SK-N-SH (cell line): Measurements from ENCODE around the gene ACACA. TPM values are rescaled to one million over a fixed set of nuclear protein-coding genes. Genes with fewer than 3 reads are reported as not detected.

Experiments
- CTCF ChIA-PET: fragments of 300-600, 350-600 bp; formaldehyde crosslinking; extraction: SDS; loops from one replicate; lab custom pipeline; 2021; lab: Yijun Ruan, JAX
- POLR2A ChIA-PET: fragments of 350-600 bp; sonication (Branson Sonifier 250); formaldehyde crosslinking; extraction: SDS; loops from one replicate; lab custom pipeline; 2020; ENCODE audit warnings: antibody characterized with exemption, inconsistent platforms; lab: Yijun Ruan, JAX
- DNase-seq: peaks from one replicate; pipeline ENCODE4 v3.0.0; 2012
- H2AFZ ChIP-seq: fragments of 200-600 bp; sonication (generic); 2 replicates; pipeline ENCODE4 v1.8.1; 2016; ENCODE audit warnings: antibody characterized with exemption, mild to moderate bottlenecking, low read depth
- H3F3A ChIP-seq: fragments of 200-600 bp; sonication (generic); replicated peaks from 2 replicates; pipeline ENCODE3; 2016; ENCODE audit warnings: antibody characterized with exemption, mild to moderate bottlenecking; ENCODE audit not compliant: insufficient read depth
- H3K27ac ChIP-seq, 2 experiments: fragments of 200-500 bp in 1 of 2; fragments of 200-600 bp in 1 of 2; sonication (Bioruptor generic) in 1 of 2; sonication (generic), shearing (Covaris generic) in 1 of 2; 2 replicates each; pipeline versions ENCODE4 v1.5.1 to v1.6.1; 2014 to 2016; ENCODE audit warnings: low read depth in 2 of 2, inconsistent platforms in 1 of 2, low read length in 1 of 2, mild to moderate bottlenecking in 1 of 2, mixed read lengths in 1 of 2
- H3K27me3 ChIP-seq: fragments of 200-600 bp; sonication (generic), shearing (Covaris generic); 2 replicates; pipeline ENCODE4 v1.6.1; 2016; ENCODE audit warnings: mixed run types; ENCODE audit not compliant: insufficient read depth
- H3K36me3 ChIP-seq, 2 experiments: fragments of 200-500 bp in 1 of 2; fragments of 200-600 bp in 1 of 2; sonication (Bioruptor generic) in 1 of 2; sonication (generic) in 1 of 2; replicated peaks in 1 of 2; 2 replicates each; pipeline versions ENCODE3 to v1.5.1; 2014 to 2016; ENCODE audit warnings: low read length in 1 of 2, mild to moderate bottlenecking in 1 of 2; ENCODE audit not compliant: insufficient read depth in 2 of 2, control insufficient read depth in 1 of 2
- H3K4me1 ChIP-seq, 2 experiments: fragments of 200-500 bp in 1 of 2; fragments of 200-600 bp in 1 of 2; sonication (Bioruptor generic) in 1 of 2; sonication (generic), shearing (Covaris generic) in 1 of 2; 2 replicates each; pipeline versions ENCODE4 v1.5.1 to v1.6.1; 2014 to 2016; ENCODE audit warnings: low read depth in 1 of 2, low read length in 1 of 2, mixed run types in 1 of 2; ENCODE audit not compliant: insufficient read depth in 2 of 2, control insufficient read depth in 1 of 2
- H3K4me2 ChIP-seq: fragments of 200-600 bp; sonication (generic), shearing (Covaris generic); 2 replicates; pipeline ENCODE4 v1.6.1; 2017; ENCODE audit warnings: mixed run types
- H3K4me3 ChIP-seq, 2 experiments: fragments of 200-500 bp in 1 of 2; fragments of 200-600 bp in 1 of 2; sonication (Bioruptor generic) in 1 of 2; sonication (generic), shearing (Covaris generic) in 1 of 2; 2 replicates each; pipeline versions ENCODE4 v1.5.1 to v1.8.1; 2014 to 2016; ENCODE audit warnings: low read depth in 2 of 2, inconsistent platforms in 1 of 2, low read length in 1 of 2, mild to moderate bottlenecking in 1 of 2, mixed read lengths in 1 of 2, moderate library complexity in 1 of 2
- H3K79me2 ChIP-seq: fragments of 200-600 bp; sonication (generic); 2 replicates; pipeline ENCODE4 v1.8.1; 2017; ENCODE audit warnings: mild to moderate bottlenecking; ENCODE audit not compliant: insufficient read depth
- H3K9ac ChIP-seq: fragments of 200-600 bp; sonication (generic); 2 replicates; pipeline ENCODE4 v1.6.1; 2017; ENCODE audit warnings: mixed run types
- H3K9me2 ChIP-seq: fragments of 200-600 bp; sonication (generic); 2 replicates; pipeline ENCODE4 v1.6.1; 2017; ENCODE audit warnings: mixed run types
- H3K9me3 ChIP-seq: fragments of 200-600 bp; sonication (generic); 2 replicates; pipeline ENCODE4 v1.6.1; 2017; ENCODE audit warnings: mixed run types, mild to moderate bottlenecking, moderate library complexity
- H4K20me1 ChIP-seq: fragments of 200-600 bp; sonication (generic); 2 replicates; pipeline ENCODE4 v1.6.1; 2017; ENCODE audit warnings: mild to moderate bottlenecking, mixed run types; ENCODE audit not compliant: insufficient read depth
- ELF1 ChIP-seq: IDR thresholded peaks from 2 replicates; pipeline ENCODE4 v1.4.0; 2012
- EP300 ChIP-seq, 2 experiments: IDR thresholded peaks; 2 replicates each; pipeline versions ENCODE4 v1.4.0 to v1.6.1; 2012; ENCODE audit warnings: borderline replicate concordance in 1 of 2, low read depth in 1 of 2, low read length in 1 of 2
- EZH2phosphoT487 ChIP-seq: fragments of 200-600 bp; sonication (generic); IDR thresholded peaks from 2 replicates; pipeline ENCODE4 v1.6.1; 2017; ENCODE audit warnings: low read depth, mixed run types, mild to moderate bottlenecking, antibody characterized with exemption, moderate library complexity, borderline replicate concordance
- FOSL2 ChIP-seq: IDR thresholded peaks from 2 replicates; pipeline ENCODE4 v1.4.0; 2012; ENCODE audit warnings: low read depth, mild to moderate bottlenecking, moderate library complexity, borderline replicate concordance
- GABPA ChIP-seq: IDR thresholded peaks from 2 replicates; pipeline ENCODE4 v1.4.0; 2012; ENCODE audit warnings: low read depth, mild to moderate bottlenecking
- GATA2 ChIP-seq: sonication (generic); formaldehyde crosslinking; IDR thresholded peaks from 2 replicates; pipeline ENCODE4 v1.5.0; 2020; ENCODE audit warnings: mild to moderate bottlenecking, missing genetic modification reagents
- JUND ChIP-seq: IDR thresholded peaks from 2 replicates; pipeline ENCODE4 v1.4.0; 2012
- MXI1 ChIP-seq: IDR thresholded peaks from 2 replicates; pipeline ENCODE4 v1.6.1; 2012; ENCODE audit warnings: mild to moderate bottlenecking, low read depth, low read length, improper control_type of control experiment
- NRF1 ChIP-seq: IDR thresholded peaks from 2 replicates; pipeline ENCODE4 v1.6.1; 2012; ENCODE audit warnings: low read depth, mild to moderate bottlenecking, low read length
- PBX3 ChIP-seq: IDR thresholded peaks from 2 replicates; pipeline ENCODE4; 2012
- POLR2AphosphoS5 ChIP-seq: IDR thresholded peaks from 2 replicates; pipeline ENCODE4 v1.6.1; 2012; ENCODE audit warnings: low read depth, low read length
- RAD21 ChIP-seq: IDR thresholded peaks from 2 replicates; pipeline ENCODE4 v1.6.1; 2012; ENCODE audit warnings: mild to moderate bottlenecking, low read length
- RCOR1 ChIP-seq: fragments of 150-350 bp; IDR thresholded peaks from 2 replicates; pipeline ENCODE4 v1.6.1; 2017; ENCODE audit warnings: antibody characterized with exemption, low read length
- REST ChIP-seq: IDR thresholded peaks from 2 replicates; pipeline ENCODE4 v1.6.1; 2012; ENCODE audit warnings: mild to moderate bottlenecking, low read depth, low read length, moderate library complexity
- RFX5 ChIP-seq: IDR thresholded peaks from 2 replicates; pipeline ENCODE4 v1.6.1; 2012; ENCODE audit warnings: mild to moderate bottlenecking, improper control_type of control experiment, low read length
- RXRA ChIP-seq: IDR thresholded peaks from 2 replicates; pipeline ENCODE4 v1.4.0; 2012; ENCODE audit warnings: low read depth, mild to moderate bottlenecking, borderline replicate concordance
- SMC3 ChIP-seq: IDR thresholded peaks from 2 replicates; pipeline ENCODE4 v1.6.1; 2012; ENCODE audit warnings: low read depth, low read length, improper control_type of control experiment
- TAF1 ChIP-seq: IDR thresholded peaks from 2 replicates; pipeline ENCODE4 v1.6.1; 2012; ENCODE audit warnings: low read depth, mild to moderate bottlenecking, low read length, moderate library complexity, borderline replicate concordance
- TCF12 ChIP-seq: IDR thresholded peaks from 2 replicates; pipeline ENCODE4 v1.4.0; 2012
- YY1 ChIP-seq: IDR thresholded peaks from 2 replicates; pipeline ENCODE4 v1.4.0; 2012; ENCODE audit warnings: low read depth, mild to moderate bottlenecking
- WGBS: methylation state at CpG from one replicate; pipeline ENCODE4 v1.1.6; 2017; ENCODE audit warnings: low lambda C conversion rate; 5-methylcytosine and 5-hydroxymethylcytosine counted together
- polyA plus RNA-seq, 3 experiments: library from polyadenylated mRNA; depleted of rRNA; stranded (reverse); fragments of >200 nt; gene quantifications; 2 replicates each; pipeline ENCODE4 v1.2.3, GENCODE V29; 2012
- TF ChIP-seq, protein P1 (sequence below): fragments of 200-600 bp; sonication (generic); IDR thresholded peaks from 2 replicates; pipeline ENCODE4 v1.6.1; 2017; ENCODE audit warnings: antibody characterized with exemption, mild to moderate bottlenecking, moderate library complexity
- TF ChIP-seq, protein P2 (sequence below): fragments of 150-350 bp; IDR thresholded peaks from 2 replicates; pipeline ENCODE4 v1.6.1; 2017; ENCODE audit warnings: antibody characterized with exemption, low read length, low read depth, borderline replicate concordance
- TF ChIP-seq, protein P3 (sequence below): fragments of 150-350 bp; IDR thresholded peaks from 2 replicates; pipeline ENCODE4 v1.6.1; 2016; ENCODE audit warnings: mild to moderate bottlenecking, low read depth, low read length
- TF ChIP-seq, protein P4 (sequence below): IDR thresholded peaks from 2 replicates; pipeline ENCODE4 v1.4.0; 2012; ENCODE audit warnings: low read depth, borderline replicate concordance

The ACACA gene
- polyA plus RNA-seq, 1 of the 3 experiments (the other 2 are of a cell fraction): 27.2 TPM

DNA sequence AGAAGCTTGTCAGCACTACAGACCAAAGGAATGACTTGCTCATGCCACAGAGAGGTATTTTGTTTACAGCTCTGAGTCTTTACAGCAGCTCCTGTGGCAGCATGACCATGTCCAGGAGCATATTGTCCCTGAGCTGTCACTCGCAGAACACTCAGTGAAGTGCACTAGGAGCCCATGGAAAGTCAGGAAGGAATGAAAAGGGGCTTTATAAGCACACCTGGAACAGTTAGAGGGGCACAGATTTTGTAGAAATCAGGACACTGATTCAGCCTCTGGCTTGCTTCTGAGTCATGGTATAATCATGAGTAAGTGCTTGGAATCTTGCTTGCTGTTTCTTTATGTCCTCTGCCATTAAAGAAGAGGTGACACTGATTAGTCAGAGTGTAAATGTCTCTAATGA lies 41.0 kb upstream of the ACACA start:
- Histone ChIP-seq H3K9ac (no peak overlapping the region), H3F3A (peaks cover 15% of the 10 kb centered on the region), H3K36me3 (peaks cover 12 to 26% of the 10 kb centered on the region in 2 experiments), H3K9me2 (no peaks in the 10 kb centered on the region), H3K79me2 (0 out of 2 replicates have a peak, but pooled peaks cover 9% of the 10 kb centered on the region), H3K4me2 (peak overlapping the region; percentile 31; the same call in 1 of the 2 replicates), H3K4me1 (peaks cover 0 to 18% of the 10 kb centered on the region in 2 experiments; a peak in 1 of 4 replicates), H3K27ac (peak overlapping the region in 1 of 2 experiments; percentile 56; a peak in 2 of 4 replicates), H3K4me3 (no peak overlapping the region), H2AFZ (no peak overlapping the region), H4K20me1 (no peaks in the 10 kb centered on the region; the same call in 1 of the 2 replicates), H3K27me3 (no peaks in the 10 kb centered on the region)
- POLR2A ChIA-PET: no interaction called here
- CTCF ChIA-PET: interaction anchor here (0.8 kb wide), 1 partner anchor 74 kb away, joined by 3 read pairs; no protein-coding TSS in a partner anchor
- WGBS: 80% methylated on average over 1 of the region's 1 CpG
- DNase-seq: no peak
- peak; percentile 64 for TF ChIP-seq JUND
- TF ChIP-seq YY1: no peak
- TF ChIP-seq TCF12: peak; percentile 51; the same call in 1 of the 2 replicates
- TF ChIP-seq ELF1: no peak
- no peak for TF ChIP-seq RAD21
- TF ChIP-seq, protein P1, sequence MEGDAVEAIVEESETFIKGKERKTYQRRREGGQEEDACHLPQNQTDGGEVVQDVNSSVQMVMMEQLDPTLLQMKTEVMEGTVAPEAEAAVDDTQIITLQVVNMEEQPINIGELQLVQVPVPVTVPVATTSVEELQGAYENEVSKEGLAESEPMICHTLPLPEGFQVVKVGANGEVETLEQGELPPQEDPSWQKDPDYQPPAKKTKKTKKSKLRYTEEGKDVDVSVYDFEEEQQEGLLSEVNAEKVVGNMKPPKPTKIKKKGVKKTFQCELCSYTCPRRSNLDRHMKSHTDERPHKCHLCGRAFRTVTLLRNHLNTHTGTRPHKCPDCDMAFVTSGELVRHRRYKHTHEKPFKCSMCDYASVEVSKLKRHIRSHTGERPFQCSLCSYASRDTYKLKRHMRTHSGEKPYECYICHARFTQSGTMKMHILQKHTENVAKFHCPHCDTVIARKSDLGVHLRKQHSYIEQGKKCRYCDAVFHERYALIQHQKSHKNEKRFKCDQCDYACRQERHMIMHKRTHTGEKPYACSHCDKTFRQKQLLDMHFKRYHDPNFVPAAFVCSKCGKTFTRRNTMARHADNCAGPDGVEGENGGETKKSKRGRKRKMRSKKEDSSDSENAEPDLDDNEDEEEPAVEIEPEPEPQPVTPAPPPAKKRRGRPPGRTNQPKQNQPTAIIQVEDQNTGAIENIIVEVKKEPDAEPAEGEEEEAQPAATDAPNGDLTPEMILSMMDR: no peak
- TF ChIP-seq, protein P2, sequence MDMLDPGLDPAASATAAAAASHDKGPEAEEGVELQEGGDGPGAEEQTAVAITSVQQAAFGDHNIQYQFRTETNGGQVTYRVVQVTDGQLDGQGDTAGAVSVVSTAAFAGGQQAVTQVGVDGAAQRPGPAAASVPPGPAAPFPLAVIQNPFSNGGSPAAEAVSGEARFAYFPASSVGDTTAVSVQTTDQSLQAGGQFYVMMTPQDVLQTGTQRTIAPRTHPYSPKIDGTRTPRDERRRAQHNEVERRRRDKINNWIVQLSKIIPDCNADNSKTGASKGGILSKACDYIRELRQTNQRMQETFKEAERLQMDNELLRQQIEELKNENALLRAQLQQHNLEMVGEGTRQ: no peak
- no peak for TF ChIP-seq REST
- TF ChIP-seq GABPA: no peak
- TF ChIP-seq, protein P3, sequence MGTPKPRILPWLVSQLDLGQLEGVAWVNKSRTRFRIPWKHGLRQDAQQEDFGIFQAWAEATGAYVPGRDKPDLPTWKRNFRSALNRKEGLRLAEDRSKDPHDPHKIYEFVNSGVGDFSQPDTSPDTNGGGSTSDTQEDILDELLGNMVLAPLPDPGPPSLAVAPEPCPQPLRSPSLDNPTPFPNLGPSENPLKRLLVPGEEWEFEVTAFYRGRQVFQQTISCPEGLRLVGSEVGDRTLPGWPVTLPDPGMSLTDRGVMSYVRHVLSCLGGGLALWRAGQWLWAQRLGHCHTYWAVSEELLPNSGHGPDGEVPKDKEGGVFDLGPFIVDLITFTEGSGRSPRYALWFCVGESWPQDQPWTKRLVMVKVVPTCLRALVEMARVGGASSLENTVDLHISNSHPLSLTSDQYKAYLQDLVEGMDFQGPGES: no peak
- peak; percentile 74 for TF ChIP-seq FOSL2
- no peak for TF ChIP-seq TAF1
- no peak for TF ChIP-seq EZH2phosphoT487
- no peak for TF ChIP-seq RCOR1
- TF ChIP-seq MXI1: no peak
- TF ChIP-seq, protein P4, sequence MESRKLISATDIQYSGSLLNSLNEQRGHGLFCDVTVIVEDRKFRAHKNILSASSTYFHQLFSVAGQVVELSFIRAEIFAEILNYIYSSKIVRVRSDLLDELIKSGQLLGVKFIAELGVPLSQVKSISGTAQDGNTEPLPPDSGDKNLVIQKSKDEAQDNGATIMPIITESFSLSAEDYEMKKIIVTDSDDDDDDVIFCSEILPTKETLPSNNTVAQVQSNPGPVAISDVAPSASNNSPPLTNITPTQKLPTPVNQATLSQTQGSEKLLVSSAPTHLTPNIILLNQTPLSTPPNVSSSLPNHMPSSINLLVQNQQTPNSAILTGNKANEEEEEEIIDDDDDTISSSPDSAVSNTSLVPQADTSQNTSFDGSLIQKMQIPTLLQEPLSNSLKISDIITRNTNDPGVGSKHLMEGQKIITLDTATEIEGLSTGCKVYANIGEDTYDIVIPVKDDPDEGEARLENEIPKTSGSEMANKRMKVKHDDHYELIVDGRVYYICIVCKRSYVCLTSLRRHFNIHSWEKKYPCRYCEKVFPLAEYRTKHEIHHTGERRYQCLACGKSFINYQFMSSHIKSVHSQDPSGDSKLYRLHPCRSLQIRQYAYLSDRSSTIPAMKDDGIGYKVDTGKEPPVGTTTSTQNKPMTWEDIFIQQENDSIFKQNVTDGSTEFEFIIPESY: no peak
- TF ChIP-seq POLR2AphosphoS5: no peak
- no peak for TF ChIP-seq RXRA
- no peak for TF ChIP-seq GATA2 (CRISPR knock-in tag)
- TF ChIP-seq PBX3: peak; percentile 63
- TF ChIP-seq EP300 (IDR thresholded peaks at IDR 0.05; ENCODE audit: borderline replicate concordance in 1 of 2, low read depth in 1 of 2, low read length in 1 of 2): peak in 1 of 2 experiments; percentile 33; a peak in 1 of 4 replicates
- TF ChIP-seq SMC3: no peak
- no peak for TF ChIP-seq NRF1
- no peak for TF ChIP-seq RFX5
- TF ChIP-seq, all 33 proteins: peak for 5
- H3K9me3 ChIP-seq: no peaks in the 10 kb centered on the region
